ENCODE results near the gene PRKN.

DNA sequence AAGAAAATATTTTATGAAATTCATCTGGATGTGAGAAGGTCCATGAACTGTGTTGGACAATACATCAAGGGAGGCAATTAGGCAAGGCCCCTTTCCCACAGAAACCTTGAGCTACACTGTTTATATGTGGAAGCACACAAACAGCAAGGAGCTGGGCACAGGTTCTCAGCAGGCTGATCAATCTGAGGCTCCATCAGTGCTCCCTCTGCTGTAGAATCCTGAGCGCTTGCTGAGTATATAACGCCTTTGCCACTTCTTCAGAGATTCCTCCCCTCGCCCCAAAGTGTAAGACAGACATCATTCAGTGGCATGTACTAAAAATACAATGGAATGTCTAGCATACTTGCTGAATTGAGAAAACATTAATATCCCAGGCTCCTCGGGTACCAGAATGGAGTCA lies 146.9 kb downstream of the PRKN start:
- TF ChIP-seq, protein P1, sequence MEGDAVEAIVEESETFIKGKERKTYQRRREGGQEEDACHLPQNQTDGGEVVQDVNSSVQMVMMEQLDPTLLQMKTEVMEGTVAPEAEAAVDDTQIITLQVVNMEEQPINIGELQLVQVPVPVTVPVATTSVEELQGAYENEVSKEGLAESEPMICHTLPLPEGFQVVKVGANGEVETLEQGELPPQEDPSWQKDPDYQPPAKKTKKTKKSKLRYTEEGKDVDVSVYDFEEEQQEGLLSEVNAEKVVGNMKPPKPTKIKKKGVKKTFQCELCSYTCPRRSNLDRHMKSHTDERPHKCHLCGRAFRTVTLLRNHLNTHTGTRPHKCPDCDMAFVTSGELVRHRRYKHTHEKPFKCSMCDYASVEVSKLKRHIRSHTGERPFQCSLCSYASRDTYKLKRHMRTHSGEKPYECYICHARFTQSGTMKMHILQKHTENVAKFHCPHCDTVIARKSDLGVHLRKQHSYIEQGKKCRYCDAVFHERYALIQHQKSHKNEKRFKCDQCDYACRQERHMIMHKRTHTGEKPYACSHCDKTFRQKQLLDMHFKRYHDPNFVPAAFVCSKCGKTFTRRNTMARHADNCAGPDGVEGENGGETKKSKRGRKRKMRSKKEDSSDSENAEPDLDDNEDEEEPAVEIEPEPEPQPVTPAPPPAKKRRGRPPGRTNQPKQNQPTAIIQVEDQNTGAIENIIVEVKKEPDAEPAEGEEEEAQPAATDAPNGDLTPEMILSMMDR (IDR thresholded peaks at IDR 0.05) = no peak
- TF ChIP-seq POLR2A (IDR thresholded peaks at IDR 0.05) = no peak
